CD4-positive, alpha-beta T cell treated with Interleukin-17A for 1 hour (primary cell): ENCODE measurements around the gene TEX10.
"Not testable (repeated sequence)": the region's sequence is repeated elsewhere in the genome, so short reads cannot be mapped to it uniquely, and the experiment has no call there.

Source experiments
- DNase-seq: peaks from one replicate; pipeline ENCODE4 v3.0.0-alpha.2; 2020

Gene TEX10

GRCh38 chr9:100346836-100347235 is 5.9 kb downstream of the TEX10 start:
- no peak for DNase-seq

- no peak for DNase-seq
Measured at GRCh38 chr9:100341889-100342288, 10.9 kb downstream of the TEX10 start.

- DNase-seq: no peak
Measured at GRCh38 chr9:100340224-100340623, 12.5 kb downstream of the TEX10 start.

DNA sequence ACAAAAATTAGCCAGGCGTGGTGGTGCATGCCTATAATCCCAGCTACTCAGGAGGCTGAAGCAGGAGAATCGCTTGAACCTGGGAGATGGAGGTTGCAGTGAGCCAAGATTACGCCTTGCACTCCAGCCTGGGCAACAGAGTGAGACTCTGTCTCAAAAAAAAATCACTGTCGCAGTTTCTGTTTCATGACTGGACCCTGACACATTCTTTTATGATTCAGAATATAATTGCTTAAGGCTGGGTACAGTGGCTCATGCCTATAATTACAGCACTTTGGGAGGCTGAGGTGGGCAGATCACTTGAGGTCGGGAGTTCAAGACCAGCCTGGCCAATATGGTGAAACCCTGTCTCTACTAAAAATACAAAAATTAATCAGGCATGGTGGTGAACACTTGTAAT is 14.0 kb downstream of the TEX10 start:
- DNase-seq: not testable (repeated sequence)

- peak; percentile 36 for DNase-seq
Measured at GRCh38 chr9:100324594-100325200, 28.0 kb downstream of the TEX10 start.

GRCh38 chr9:100322954-100323536 is 29.7 kb downstream of the TEX10 start:
- DNase-seq: peak; percentile 50

GRCh38 chr9:100317706-100318105 is 35.0 kb downstream of the TEX10 start:
- no peak for DNase-seq

- no peak for DNase-seq
Measured at GRCh38 chr9:100315561-100315960, 37.2 kb downstream of the TEX10 start.

- no peak for DNase-seq
Measured at GRCh38 chr9:100309992-100310391, 42.8 kb downstream of the TEX10 start.

DNA sequence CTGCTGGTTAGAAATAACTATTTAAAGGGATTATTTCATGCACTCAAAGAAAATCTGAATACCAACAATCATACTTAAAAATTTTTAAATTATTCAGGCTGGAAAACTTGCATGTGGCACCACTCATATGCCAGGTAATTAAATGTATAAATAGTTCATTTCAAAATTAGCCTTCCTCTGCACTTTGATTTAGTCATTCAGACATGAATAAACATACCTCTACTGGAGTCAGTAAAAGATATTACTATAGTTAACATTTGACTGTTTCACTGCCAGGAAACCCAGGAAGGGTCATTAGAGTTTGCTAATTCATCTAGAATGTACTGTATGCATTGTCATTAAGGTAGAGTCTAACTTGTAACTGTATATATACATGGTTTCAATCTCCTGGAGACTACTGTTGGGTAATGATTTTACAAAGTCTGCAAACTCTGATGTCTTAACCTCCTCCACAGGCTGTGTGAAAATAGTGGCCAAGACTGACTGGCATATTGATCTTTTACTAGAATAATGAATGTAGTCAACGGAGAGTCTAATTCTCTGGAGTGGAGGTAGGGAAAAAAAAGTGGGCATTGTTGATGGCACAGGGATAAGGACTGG is 43.7 kb downstream of the TEX10 start:
- no peak for DNase-seq

DNA sequence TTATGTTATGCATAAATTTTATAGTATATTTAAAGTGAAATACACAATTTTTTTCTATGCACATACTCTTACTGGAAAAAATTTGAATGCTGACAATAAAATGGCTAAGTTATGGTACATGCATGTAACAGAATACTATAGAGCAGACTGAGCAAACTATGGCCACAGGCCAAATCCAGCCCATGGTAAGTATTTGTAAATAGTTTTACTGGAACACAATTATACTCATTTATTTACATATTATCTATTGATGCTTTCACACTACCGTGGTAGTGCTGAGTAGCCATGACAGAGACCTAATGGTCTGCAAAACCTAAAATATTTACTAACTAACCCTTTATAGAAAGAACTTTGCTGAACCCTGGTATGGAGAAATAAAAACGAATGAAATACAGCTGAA is 45.7 kb downstream of the TEX10 start:
- no peak for DNase-seq

DNA sequence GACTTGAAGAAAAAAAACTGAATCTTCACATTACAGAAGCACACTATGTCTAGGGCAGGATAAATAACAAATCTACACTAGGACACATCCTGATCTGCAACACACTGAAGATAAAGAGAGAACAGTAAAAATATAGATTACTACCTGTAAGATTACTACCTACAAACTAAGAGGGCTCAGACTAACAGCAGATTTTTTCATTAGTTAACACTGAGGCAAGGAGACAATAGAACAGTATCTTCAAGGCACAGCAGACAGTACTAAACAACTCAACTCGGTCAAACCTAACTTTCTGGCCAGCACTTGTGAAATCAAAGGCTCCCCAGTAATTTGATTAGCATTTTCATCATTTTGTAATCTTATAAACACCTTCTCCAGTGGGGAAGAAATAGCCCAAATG is 46.5 kb downstream of the TEX10 start:
- no peak for DNase-seq

DNA sequence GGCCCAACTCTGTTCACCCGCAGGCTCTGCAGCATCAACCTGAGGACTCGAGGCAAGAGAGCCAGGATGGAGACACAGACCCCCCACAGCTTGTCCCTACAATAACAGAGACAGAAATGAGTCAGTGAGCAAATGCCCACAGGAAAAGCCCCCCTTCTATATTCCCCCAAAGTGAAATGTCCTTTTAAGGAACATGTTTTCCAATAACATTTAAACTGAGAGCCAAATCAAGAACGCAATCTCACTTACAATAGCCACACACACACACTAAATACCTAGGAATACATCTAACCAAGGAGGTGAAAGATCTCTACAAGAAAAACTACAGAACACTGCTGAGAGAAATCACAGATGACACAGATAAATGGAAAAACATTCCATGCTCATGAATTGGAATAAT is 49.0 kb downstream of the TEX10 start:
- DNase-seq: no peak

DNA sequence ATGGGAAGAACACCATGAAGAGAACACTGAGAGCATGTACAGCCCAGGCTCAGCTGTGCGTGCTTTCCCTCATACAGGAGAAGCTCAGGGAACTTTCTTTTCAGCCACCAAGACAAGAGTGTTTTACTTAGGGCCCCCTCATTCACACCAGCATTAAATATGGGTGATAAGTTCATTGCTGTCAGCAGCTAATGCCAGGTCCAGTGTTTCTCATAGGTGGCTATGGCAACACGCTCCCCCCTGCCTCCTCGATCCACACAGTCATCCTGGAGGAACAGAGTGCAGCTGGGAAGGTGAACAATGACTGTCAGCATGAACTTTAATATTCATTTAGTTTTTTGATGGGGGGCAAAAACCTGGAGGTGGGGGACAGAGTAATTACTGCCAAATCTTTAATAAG is 54.4 kb downstream of the TEX10 start:
- DNase-seq: no peak

DNA sequence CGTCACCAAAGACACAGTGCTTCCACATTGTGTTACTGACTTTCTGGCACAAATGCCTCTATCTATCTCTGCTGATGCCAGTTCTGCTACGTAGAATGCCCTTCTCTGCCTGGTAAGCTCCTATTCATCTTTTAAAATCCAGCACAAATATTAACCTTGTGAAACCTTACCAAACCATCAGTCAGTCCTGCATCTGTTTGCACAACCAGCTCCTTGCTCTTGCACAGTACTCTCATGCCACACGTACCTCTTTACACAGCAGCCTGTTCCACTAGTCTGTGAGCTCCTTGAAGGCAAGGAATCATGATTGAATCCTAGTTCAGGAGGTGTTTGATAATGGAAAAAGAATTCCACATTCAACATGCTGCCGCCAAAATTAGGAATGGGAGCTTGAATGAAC is 56.3 kb downstream of the TEX10 start:
- DNase-seq: no peak

- no peak for DNase-seq
Measured at GRCh38 chr9:100295240-100295639, 57.5 kb downstream of the TEX10 start.

DNA sequence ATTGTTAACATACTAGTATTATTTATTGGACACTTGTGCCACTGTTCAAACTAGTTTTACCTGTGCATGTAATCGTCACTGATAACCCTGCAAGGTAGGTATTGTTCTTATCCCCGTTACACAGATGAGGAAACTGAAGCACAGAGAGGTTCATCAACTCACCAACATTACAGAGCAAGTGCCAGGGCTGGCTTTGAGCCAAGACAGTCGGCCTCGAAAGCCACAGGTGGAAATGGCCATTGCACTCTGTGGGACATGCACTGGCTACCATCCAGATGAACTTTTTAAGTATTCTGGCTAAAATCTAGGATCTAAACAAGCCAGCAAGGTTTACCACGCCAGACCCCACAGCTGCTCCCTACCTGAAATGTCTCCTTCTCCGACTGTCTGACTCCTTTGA is 57.9 kb downstream of the TEX10 start:
- no peak for DNase-seq

DNA sequence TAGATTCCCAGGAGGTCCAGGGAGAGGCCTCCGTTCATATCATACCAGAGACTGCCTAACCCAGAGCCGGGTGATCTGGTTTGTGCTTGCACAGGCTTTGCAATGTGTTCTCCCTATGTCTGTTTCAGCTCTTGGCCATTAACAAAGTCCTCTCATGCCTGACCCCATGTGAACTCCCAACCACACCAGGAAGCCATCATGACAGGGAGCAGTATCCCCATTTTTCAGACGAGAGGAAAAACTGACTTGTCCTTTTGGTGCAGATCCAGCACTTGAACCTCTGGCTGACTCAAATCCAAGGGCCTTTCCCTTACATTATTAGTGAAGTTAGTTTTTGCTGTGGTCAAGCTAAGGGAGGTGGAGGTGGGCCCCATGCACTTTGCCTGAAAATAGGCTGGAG is 58.4 kb downstream of the TEX10 start:
- DNase-seq: no peak

- no peak for DNase-seq
Measured at GRCh38 chr9:100292414-100292813, 60.3 kb downstream of the TEX10 start.

DNA sequence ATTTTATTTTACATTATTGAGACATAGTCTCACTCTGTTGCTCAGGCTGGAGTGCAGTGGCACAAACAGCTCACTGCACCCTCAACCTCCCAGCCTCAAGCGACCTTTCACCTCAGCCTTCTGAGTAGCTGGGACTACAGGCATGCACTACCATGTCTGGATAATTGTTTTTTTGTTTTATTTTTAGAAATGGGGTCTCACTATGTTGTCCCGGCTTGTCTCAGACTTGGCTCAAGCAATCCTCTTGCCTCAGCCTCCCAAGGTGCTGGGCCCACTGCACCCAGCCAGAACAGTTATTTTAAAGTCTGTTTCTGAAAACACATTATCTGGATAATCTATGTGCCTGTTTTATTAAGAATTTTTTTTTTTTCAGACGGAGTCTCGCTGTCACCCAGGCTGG is 62.0 kb downstream of the TEX10 start:
- no peak for DNase-seq

- no peak for DNase-seq
Measured at GRCh38 chr9:100287186-100287585, 65.6 kb downstream of the TEX10 start.

GRCh38 chr9:100286257-100286656 is 66.5 kb downstream of the TEX10 start:
- no peak for DNase-seq

GRCh38 chr9:100285601-100286000 is 67.1 kb downstream of the TEX10 start:
- DNase-seq: no peak

- DNase-seq: no peak
Measured at GRCh38 chr9:100285080-100285479, 67.7 kb downstream of the TEX10 start.

- no peak for DNase-seq
Measured at GRCh38 chr9:100284247-100284646, 68.5 kb downstream of the TEX10 start.
